Measurements from ENCODE around the gene NEMP2.

Gene NEMP2

DNA sequence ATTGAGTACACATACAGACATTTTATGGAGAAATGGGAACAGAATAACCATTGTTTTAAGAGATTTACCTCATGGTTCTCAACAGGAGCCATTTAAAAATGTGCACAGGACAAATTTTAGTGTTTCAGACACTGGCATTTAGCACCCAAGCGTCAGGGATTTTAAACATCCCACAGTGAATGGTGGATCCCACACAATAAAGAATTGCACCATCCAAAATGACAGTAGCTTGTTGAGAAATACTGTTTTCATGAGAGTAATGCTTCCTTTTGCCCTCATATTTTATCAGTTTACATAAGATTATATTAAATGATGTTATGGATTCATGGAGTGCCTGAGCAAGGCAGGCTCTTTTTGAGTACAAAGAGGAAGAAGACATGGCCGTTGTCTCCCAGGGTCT, 72.3 kb downstream of the NEMP2 start:
- H3K4me3 ChIP-seq (ENCODE audit: low read length) = no peak overlapping the region
- no peaks in the 10 kb centered on the region for H3K36me3 ChIP-seq (replicated peaks; ENCODE audit: insufficient read depth, low read length)
- no peak overlapping the region for H3K9ac ChIP-seq (ENCODE audit: low read length)
- peaks cover 27% of the 10 kb centered on the region for H3K4me1 ChIP-seq (ENCODE audit: low read length)
- H3K9me2 ChIP-seq (replicated peaks; ENCODE audit: insufficient read depth, low read length) = no peaks in the 10 kb centered on the region
- H3F3A ChIP-seq (ENCODE audit: insufficient read depth, low read length) = peaks cover 11% of the 10 kb centered on the region; the same call in 1 of the 2 replicates
- H3K27me3 ChIP-seq (replicated peaks; ENCODE audit: insufficient read depth, low read length) = no peaks in the 10 kb centered on the region
- no peaks in the 10 kb centered on the region for H3K9me3 ChIP-seq (replicated peaks; ENCODE audit: insufficient read depth, low read length)
- DNase-seq = no peak
- H2AFZ ChIP-seq (ENCODE audit: low read length) = no peak overlapping the region
- TF ChIP-seq EZH2phosphoT487 (IDR thresholded peaks at IDR 0.05; ENCODE audit: low read length) (no peak), EZH2 (optimal IDR thresholded peaks at IDR 0.05; ENCODE audit: low read depth, low read length) (no peak)
- TF ChIP-seq, protein P1, sequence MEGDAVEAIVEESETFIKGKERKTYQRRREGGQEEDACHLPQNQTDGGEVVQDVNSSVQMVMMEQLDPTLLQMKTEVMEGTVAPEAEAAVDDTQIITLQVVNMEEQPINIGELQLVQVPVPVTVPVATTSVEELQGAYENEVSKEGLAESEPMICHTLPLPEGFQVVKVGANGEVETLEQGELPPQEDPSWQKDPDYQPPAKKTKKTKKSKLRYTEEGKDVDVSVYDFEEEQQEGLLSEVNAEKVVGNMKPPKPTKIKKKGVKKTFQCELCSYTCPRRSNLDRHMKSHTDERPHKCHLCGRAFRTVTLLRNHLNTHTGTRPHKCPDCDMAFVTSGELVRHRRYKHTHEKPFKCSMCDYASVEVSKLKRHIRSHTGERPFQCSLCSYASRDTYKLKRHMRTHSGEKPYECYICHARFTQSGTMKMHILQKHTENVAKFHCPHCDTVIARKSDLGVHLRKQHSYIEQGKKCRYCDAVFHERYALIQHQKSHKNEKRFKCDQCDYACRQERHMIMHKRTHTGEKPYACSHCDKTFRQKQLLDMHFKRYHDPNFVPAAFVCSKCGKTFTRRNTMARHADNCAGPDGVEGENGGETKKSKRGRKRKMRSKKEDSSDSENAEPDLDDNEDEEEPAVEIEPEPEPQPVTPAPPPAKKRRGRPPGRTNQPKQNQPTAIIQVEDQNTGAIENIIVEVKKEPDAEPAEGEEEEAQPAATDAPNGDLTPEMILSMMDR (IDR thresholded peaks at IDR 0.05; ENCODE audit: low read length) = no peak
- H3K79me2 ChIP-seq (ENCODE audit: low read length) = peaks cover 18% of the 10 kb centered on the region
- no peaks in the 10 kb centered on the region for H4K20me1 ChIP-seq (ENCODE audit: insufficient read depth, low read length)
- no peak overlapping the region for H3K27ac ChIP-seq (ENCODE audit: low read length)
- H3K4me2 ChIP-seq (ENCODE audit: low read depth, low read length) = no peak overlapping the region

DNA sequence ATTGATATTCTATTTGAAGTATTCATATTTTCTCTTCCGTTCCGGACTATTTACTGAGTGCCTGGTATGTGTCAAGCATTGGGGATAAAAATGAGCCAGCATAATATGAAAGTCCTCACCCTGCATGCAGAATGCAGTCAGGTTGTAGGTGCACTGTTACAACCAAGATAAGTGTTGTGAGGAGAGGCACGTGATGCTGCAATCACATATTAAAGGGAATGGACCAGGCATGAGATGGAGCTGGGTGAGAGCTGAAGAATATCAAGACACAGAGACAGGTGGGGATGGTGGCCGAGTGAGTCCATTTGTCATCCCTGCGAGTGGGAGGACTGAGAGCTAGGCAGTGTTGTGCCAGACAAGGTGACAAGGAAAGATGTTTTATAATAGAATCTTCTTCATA, 74.0 kb downstream of the NEMP2 start:
- Histone ChIP-seq H3K4me2 (ENCODE audit: low read depth, low read length) (no peak overlapping the region), H3K27ac (ENCODE audit: low read length) (no peak overlapping the region), H3K9ac (ENCODE audit: low read length) (no peak overlapping the region), H3K9me2 (replicated peaks; ENCODE audit: insufficient read depth, low read length) (no peaks in the 10 kb centered on the region), H3K9me3 (replicated peaks; ENCODE audit: insufficient read depth, low read length) (no peaks in the 10 kb centered on the region), H3F3A (ENCODE audit: insufficient read depth, low read length) (peaks cover 11% of the 10 kb centered on the region; the same call in 1 of the 2 replicates), H3K79me2 (ENCODE audit: low read length) (peaks cover 10% of the 10 kb centered on the region), H3K27me3 (replicated peaks; ENCODE audit: insufficient read depth, low read length) (no peaks in the 10 kb centered on the region), H3K4me1 (ENCODE audit: low read length) (peaks cover 17% of the 10 kb centered on the region), H3K36me3 (replicated peaks; ENCODE audit: insufficient read depth, low read length) (no peaks in the 10 kb centered on the region), H4K20me1 (ENCODE audit: insufficient read depth, low read length) (no peaks in the 10 kb centered on the region), H2AFZ (ENCODE audit: low read length) (no peak overlapping the region), H3K4me3 (ENCODE audit: low read length) (no peak overlapping the region)
- DNase-seq = no peak
- no peak for TF ChIP-seq EZH2phosphoT487 (IDR thresholded peaks at IDR 0.05; ENCODE audit: low read length)
- no peak for TF ChIP-seq EZH2 (optimal IDR thresholded peaks at IDR 0.05; ENCODE audit: low read depth, low read length)
- TF ChIP-seq, protein P1 (IDR thresholded peaks at IDR 0.05; ENCODE audit: low read length) = no peak

DNA sequence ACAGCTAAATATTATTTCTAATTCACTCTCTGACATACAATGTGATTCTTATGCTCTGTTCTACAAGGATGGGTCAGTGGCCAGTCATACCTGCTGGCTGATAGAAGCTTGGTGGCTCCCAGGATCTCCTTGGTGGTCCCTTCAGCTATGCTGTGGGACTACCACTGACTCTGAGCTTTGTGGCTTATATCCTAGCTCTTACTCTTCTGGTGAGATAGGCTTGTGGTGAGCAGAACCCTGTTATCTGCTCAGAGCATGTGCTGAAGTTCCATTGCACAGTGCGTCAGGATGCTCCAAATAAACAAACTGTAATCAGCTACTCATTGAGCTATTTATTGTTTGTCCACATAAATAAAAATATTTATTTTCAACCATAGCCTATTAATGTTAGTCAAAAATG, 74.6 kb downstream of the NEMP2 start:
- Histone ChIP-seq H4K20me1 (ENCODE audit: insufficient read depth, low read length) (no peaks in the 10 kb centered on the region), H3K36me3 (replicated peaks; ENCODE audit: insufficient read depth, low read length) (no peaks in the 10 kb centered on the region), H3K27ac (ENCODE audit: low read length) (no peak overlapping the region), H3K4me3 (ENCODE audit: low read length) (no peak overlapping the region), H3K4me1 (ENCODE audit: low read length) (peaks cover 11% of the 10 kb centered on the region), H3K9me2 (replicated peaks; ENCODE audit: insufficient read depth, low read length) (no peaks in the 10 kb centered on the region), H3K9ac (ENCODE audit: low read length) (no peak overlapping the region), H3F3A (ENCODE audit: insufficient read depth, low read length) (0 out of 2 replicates have a peak, but pooled peaks cover 5% of the 10 kb centered on the region), H3K9me3 (replicated peaks; ENCODE audit: insufficient read depth, low read length) (no peaks in the 10 kb centered on the region), H3K4me2 (ENCODE audit: low read depth, low read length) (no peak overlapping the region), H3K27me3 (replicated peaks; ENCODE audit: insufficient read depth, low read length) (no peaks in the 10 kb centered on the region), H3K79me2 (ENCODE audit: low read length) (peaks cover 10% of the 10 kb centered on the region), H2AFZ (ENCODE audit: low read length) (no peak overlapping the region)
- no peak for DNase-seq
- TF ChIP-seq EZH2 (optimal IDR thresholded peaks at IDR 0.05; ENCODE audit: low read depth, low read length) (no peak), EZH2phosphoT487 (IDR thresholded peaks at IDR 0.05; ENCODE audit: low read length) (no peak)
- TF ChIP-seq, protein P1 (IDR thresholded peaks at IDR 0.05; ENCODE audit: low read length) = no peak
